DOHH2 (cell line): ENCODE results near the gene PER1.

Source experiments
- CTCF ChIP-seq: fragments of 200-600 bp; sonication (generic); IDR thresholded peaks from one replicate; pipeline ENCODE4 v1.5.1; 2014; ENCODE audit warnings: antibody characterized with exemption, mild to moderate bottlenecking, low read depth, low read length; ENCODE audit not compliant: poor library complexity, severe bottlenecking
- EZH2phosphoT487 ChIP-seq: fragments of 200-600 bp; sonication (generic); IDR thresholded peaks from 2 replicates; pipeline ENCODE4 v1.6.1; 2017; ENCODE audit warnings: borderline replicate concordance, mild to moderate bottlenecking, antibody characterized with exemption, low read length, moderate library complexity, mixed read lengths

DNA sequence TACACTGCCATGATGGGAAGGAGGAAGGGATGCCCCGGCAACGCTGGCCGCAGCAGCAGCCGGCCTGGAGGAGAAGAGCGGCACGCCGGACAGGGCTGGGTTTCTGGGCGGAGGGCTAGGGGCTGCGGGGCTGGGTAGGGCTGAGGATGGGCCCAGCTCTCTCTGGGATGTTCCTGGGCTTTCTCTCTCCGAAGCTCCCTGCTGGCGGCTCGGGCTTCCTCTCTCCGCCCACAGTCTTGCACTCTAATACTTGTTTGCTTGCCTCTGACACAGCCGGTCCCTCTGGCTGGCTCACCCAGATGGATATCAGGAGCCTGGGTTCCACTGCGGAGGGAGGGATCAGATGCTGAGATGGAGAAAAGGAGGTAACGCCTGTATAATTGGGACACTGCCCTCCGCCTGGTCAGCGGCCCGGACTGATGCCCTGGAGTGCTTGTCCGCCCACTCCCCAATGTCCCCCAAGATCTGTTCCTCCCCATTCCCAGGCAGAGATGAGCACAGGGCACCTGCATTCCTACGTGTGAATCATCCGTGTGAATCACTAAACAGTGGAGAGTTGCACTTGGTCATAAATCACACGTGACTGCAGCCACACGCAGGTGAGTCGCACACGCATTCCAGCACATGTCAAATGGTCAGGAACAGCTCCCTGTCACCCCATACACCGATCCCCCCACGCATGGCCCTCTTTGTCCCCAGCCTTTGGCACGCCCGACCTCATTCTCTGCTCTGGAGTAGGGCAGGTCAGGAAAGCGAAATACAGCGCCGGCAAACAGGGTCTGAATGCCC, 34.0 kb downstream of the PER1 start, which contains the start of gene ALOXE3:
- no peak for TF ChIP-seq CTCF
- TF ChIP-seq EZH2phosphoT487 = no peak
